Measurements from ENCODE around the gene ADAMTS17.

The ADAMTS17 gene

DNA sequence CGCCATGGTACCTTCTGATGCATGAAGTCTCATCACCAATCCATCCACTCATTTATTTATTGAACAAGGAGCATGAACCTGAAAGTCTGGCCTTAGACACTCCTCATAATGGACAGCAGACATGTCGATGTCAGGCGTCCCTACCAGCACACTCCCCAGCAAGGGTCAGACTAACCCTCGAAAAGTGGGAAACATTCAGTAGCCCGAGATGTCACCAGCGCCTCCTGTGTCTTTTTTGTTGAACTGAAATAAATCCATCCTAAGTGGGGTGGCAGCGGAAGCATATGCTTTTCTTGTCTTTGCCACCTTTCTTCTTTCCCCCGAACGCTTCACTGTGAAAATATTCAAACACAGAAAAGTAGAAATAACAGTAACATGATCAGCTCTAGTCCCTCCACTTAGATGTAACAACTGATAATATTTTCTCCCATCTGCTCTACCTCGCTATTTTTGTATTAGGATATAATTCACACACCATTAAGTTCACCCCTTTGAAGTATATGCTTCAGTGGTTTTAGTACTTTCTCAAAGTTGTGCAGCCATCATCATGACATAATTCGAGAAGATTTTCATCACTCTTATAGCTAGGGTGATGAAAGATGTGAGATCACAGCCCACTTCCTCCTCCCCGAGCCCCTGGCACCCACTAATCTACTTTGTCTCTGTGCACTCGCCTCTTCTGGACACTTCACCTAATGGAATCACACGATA lies 121.6 kb downstream of the ADAMTS17 start:
- no peak for DNase-seq (ENCODE audit: low read depth)

DNA sequence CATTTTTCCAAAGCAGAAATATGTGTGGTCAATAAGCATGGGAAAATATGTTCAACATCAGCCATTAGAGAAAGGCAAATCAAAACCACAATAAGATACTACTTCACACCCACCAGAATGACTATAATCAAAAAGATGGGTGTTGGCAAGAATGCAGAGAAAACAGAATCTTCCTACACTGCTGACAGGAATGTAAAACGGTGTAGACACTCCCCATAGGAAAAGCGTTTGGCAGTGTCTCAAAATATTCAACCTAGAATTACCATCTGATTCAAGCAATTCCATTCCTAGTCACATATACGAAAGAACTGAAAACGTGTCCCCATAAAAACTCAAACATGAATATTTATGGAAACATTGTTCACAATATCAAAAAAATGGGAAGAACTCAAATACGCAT lies 123.3 kb downstream of the ADAMTS17 start:
- DNase-seq (ENCODE audit: low read depth), result no peak

DNA sequence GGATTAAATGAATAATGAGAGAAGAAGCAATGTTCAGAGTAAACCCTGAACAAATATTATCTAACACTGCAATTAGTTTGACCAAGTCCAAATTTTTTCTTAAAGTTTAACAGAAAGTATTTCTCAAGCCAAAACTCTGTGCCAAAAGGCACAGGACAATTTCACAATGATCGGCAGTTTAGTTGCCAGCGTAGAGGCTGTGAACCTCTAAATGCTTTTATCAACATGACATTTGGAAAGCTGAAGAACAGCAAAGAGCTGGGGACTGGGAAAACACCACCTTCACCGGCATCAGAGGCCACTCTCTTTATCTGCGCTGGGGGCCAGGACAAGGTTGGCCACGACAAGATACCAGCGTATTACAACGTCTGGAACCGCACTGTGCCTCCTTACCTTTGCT lies 125.6 kb downstream of the ADAMTS17 start:
- no peak for DNase-seq (ENCODE audit: low read depth)

DNA sequence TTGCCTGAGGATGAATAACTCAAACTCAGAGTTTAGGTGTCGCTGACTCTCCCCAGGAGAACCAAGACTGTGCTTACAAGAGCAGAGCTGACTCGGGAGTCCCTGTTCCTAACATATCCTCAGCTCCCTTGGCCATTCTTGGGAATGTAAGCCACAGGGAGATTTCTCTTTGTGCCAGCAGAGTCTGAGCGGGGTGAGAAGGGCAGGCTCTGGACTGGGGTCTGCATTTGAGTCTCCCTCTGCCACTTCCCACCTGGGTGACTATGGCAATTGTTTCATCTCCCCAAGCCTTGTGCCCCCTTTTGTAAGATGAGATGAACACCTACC lies 126.0 kb downstream of the ADAMTS17 start:
- no peak for DNase-seq (ENCODE audit: low read depth)

DNA sequence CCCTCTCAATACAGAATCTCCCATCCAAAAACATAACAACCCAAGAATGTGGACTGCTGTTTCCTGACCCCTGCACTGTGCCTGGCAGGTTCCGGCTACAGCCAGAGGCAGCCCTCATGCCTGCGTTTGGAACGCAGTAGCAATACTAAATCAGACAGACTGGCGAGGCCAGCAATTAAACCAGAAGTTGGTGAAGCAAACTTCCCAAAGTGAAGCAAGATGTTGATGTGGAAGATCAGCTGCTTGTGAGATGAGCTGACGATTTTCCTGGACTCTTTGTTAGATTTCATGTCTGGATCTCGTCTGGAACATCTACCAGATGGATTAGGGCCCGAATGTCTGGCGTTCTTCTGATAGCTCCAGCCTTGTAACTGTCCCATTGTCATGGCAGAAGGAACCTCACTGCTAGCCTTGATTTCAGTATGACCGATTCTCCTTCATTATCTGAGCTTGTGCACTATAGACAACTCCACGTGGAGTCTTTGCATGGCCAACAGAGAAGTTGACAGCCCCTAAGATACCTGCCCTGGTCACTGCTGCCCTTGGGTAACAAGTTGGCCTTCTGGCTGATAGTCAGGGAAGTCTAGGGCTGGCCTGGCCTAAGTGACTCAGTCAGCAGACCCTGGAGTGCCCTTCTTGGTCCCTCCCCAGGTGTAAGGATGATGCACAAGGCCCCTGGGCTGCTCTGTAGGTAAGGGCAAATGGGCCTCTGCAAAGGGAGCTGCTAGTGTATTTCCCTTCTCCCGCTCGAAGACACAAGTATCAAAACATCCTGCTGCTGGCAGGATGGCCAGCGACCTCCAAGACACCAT lies 126.5 kb downstream of the ADAMTS17 start:
- DNase-seq (ENCODE audit: low read depth), result no peak

DNA sequence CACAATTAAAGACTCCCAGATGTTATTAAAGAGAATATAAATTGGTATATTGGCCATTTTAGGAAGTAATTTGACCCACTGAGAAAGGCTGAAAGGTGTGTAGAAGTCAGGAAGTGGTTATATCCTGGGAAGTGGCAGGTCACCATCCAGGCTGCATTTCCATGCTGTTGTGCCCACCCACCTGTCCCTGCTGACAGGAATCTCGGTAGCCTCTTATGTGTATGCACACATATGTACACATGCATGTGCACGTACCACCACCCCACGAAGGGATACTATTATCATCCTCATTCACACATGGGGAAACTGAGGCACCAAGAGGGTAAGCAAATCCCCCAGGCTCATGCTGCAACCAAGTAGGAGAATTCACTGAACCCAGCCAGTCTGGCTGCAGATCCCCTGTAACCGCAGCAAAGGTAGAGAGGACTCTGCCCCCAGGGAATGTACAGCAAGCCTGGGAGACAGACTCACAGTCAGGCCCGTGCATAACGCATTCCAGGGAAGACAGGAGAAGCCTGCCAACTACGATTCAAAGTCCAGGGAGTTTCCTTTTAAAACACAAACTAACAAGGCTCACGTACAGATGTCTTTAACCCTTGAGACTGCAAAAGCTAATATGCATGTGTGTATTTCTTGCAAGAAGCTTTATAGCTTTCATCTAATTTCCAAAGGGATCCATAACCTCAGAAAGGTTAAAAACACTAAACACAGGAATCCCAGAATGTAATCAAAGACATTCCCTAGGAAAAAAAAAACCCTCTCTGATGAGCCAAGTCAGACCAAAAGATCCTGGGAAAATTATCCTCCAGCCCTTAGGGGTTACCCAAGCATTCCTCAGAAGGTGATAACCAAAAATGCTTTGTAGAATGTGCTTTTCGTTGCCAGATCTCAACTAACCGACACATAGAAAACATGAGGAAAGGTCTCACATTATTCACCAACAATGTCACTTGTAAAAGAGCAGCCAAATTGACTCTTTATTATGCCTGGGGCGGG lies 129.6 kb downstream of the ADAMTS17 start:
- DNase-seq (ENCODE audit: low read depth), result no peak

DNA sequence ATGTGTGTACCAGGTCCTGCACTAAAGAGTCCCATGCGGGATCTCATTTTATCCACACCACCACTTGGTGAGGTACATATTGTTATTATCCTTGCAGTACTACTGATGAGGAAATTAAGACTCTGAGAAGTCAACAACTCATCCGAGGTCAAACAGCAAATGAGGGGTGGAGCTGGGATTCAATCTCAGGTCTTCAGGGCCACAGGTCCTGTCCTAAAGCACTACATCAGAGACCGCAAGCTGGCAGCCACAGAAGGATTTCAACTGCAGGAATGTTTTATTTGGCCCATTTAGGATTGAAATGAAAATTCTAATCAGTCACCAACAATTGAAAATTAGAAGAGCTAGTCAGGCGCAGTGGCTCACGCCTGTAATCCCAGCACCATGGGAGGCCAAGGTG lies 131.4 kb downstream of the ADAMTS17 start:
- no peak for DNase-seq (ENCODE audit: low read depth)

DNA sequence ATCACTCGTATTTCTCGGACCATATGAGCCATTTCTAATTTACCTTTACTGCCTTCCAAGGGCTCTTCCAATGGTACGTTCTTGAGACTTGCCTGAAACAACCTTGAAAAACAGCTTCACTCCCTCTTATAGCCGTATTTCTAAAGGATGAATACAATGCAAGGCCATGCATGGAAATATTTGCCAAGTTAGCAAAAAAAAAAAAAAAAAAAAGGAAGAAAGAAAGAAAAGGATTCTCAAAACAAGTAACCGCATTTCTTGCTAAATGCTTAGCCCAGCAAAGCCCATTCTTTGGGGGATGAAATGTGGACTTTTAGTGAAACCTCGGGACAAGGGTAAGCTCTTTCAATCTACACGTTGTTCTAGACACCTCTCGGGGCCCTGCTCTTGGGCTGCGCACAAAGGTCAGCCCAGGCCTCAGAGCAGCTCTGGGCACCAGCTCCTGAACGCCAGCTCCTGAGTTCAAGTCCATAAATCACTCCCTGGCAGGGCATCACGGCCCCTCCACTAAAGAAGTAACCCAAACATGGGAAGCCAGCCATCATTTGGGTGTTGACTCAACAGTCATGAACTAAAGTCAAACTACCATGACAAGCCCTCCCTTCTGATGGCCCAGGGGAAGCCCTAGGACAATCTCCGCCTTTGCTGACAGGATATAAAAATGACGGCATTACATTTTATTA lies 132.7 kb downstream of the ADAMTS17 start:
- DNase-seq (ENCODE audit: low read depth), result no peak

DNA sequence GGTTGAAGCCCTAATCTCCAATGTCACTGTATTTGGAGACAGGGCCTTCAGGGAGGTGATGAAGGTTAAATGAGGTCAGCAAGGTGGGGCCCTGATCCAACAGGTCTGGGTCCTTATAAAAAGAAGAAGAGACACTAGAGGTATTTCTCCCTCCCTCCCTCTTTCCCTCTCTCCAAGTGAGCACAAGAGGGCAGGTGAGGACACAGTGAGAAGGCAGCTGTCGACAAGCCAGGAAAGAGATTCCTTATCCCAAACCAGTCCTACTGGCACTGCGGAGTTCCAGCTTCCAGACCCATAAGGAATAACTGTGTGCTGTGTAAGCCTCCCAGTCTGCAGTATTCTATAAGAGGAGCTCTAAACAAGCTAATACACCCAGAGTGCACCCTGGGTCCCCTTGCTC lies 134.7 kb downstream of the ADAMTS17 start:
- no peak for DNase-seq (ENCODE audit: low read depth)

DNA sequence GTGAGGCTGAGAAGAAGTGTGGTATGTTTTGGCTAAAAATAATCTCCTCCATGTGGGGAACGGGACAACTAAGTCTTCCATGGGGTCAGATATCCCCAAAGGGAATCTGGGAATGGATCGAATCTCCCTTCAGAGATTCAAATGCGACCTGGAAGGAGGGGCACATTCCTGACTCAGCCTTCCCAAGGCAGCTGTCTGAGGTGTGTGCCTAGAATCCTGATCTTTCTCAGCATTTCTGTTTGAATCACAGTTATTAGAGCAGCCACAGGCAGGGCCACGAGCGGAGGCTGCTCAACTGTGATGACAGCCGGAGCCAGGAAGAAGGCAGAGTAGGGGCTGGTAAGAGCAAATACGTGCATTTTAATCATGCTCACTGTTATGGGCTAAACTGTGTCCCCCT lies 135.1 kb downstream of the ADAMTS17 start:
- no peak for DNase-seq (ENCODE audit: low read depth)

DNA sequence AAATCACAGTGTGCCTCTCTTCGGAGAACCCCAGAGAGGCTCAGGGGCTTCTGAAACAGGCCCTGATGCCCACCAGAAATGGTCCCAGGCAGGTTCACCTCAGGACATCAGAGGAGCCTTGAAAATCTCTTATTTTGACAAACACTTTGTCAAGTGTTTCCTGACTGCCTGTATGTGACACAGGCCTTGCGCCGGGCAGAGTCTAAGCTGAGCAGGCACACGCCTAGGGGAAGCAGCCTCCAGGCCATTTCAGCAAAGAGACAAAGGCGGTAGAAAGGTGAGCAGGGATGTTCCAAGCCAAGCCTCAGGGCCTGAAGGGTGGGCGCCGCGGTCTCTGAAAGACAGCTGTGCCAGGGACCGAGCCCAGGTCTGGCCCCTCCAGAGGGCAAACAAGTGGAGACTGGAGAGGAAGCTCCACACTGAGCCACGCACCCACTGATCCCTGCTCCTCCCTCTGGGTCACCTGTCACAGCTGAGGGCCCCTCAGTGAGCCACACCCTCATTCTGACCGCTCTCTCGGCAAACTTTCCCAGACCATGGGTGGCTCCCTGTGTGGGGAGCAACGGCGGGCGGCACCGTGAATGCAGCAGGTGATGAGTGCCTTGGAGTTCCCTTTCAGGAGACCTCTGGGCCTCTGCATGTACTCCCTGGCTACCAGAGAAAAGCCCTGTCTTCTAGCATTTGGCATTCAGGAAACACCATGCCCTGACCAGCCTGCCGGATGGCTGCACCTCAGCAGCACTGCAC lies 136.1 kb downstream of the ADAMTS17 start:
- DNase-seq (ENCODE audit: low read depth), result no peak

DNA sequence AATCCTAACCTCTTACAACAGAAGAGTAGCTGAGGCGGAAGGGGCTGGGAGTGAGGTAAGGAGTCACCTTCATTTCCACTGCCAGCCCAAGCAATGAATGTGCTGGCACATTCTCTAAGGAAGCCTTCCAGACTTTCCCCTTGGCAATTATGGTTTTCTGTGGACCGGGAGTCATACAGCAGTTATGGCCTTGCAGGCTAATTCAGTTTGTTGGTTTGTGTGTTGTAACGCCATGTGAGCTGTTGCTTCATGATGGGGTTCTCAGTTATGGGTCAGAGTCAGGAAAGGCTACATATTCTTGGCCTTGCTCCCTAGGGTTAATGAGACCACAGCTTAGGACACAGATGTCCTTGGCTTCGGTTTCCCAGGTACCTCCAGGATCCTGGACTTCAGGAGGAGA lies 137.0 kb downstream of the ADAMTS17 start:
- no peak for DNase-seq (ENCODE audit: low read depth)

DNA sequence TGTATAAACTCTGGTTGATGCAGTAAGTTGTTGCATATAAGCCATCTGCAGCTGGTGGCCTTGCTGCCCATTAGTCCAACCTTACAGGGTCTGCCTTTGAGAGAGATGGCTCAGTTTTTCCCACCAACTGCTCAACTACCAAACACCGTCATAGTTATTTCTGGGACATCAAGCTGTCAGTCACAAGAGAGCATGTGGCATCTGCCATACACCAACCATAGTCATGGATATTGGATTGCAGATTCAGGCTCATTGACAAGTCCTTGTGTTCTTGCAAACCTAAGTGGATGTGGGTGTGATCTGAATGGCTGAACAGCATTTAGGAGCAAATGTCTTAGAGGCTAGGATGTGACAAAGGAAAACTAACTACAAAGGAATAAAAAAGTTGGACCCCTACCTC lies 137.6 kb downstream of the ADAMTS17 start:
- no peak for DNase-seq (ENCODE audit: low read depth)

DNA sequence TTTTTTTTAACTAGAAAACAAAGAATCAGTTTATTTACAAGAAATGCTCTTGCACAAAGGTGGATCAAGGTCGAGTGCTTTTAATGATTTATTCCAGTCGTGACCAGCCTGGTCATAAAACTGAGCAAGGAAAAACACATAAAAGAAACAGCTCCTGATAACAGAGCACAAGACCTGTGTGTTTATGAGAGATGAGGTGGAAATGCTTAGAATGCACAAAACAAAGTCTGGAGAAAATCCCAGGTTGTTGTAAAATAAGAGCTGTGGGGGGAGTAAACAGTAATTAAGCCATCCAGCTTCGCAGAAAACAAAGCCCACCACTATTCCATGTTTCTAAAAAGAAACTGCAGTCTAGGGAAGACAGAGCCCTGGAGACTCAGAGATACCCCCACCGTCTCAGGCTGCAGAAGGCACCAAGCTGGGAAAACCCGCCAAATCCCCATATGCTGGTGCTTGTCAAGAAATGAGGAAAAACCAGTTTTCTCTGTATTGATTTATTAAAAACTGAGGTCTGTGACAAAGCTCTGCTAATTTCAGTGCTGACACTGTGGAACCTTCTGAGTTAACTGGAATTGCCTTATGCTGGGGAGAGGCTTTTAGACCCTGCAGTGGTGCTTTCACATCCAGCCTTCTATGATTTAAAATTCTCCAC lies 139.3 kb downstream of the ADAMTS17 start:
- DNase-seq (ENCODE audit: low read depth), result no peak

DNA sequence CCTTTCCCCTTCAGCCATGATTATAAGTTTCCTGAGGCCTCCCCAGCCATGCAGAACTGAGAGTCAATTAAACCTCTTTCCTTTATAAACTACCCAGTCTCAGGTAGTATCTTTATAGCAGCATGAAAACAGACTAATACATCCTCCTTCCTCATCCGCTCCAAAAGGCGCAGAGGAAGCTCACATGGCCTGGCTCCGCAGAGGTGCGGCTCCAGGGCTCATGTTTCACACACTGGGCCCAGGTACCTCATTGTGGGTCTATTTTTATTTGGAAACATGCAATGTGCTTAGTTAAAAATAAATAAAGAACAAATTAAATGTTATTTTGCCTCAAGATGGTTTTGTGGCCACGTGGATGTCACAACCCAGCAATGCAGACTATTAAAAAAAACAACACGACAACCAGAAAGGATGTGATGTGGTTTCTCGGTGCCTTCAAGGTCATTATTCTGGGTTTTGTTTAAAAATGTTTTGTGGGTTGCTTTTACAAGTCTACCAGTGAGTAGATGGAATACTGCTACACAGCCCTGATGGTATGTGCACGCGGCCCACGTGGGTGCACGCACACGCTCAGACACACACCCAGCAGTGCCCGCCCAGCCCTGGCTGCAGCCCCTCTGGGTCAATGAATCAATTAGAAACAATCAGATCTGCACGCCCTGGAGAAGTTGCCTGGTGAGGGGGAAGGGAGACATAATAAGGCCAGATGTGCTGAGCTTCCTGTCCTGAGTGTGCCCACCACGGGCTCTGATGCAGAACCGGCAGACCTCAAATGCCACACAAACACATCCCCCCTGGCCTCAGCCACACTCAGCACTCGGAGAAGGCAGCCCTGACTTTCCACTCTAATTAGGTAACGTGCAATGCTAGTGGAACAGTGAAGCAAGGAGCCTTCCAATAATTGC lies 140.1 kb downstream of the ADAMTS17 start:
- DNase-seq (ENCODE audit: low read depth), result no peak

DNA sequence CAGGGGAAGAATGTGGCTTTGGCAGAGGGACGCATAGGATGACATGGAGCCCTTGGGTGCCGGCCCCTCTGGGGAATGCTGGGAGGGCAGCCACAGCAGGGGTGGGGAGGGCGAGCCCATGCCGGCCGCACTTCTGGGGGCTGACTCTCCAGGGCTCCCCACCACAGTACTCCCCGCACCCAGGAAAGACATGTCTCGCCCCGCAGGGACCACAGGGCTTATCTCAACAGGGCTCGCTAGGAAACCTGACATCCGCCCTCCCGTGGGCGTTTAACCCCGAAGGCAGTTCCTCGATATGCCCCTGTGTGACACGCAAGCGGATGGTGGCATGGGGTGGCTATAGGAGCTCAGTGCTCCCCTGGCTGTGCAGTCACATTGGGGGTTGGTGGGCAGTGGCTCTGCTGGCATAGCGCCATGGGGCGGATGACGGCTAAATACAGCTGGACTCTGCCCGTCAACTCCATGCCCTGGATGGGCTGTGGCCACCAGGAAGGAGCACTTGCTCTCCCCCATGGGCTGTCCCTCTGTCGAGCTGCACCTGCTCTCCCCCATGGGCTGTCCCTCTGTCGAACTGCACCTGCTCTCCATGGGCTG lies 141.4 kb downstream of the ADAMTS17 start:
- no peak for DNase-seq (ENCODE audit: low read depth)

DNA sequence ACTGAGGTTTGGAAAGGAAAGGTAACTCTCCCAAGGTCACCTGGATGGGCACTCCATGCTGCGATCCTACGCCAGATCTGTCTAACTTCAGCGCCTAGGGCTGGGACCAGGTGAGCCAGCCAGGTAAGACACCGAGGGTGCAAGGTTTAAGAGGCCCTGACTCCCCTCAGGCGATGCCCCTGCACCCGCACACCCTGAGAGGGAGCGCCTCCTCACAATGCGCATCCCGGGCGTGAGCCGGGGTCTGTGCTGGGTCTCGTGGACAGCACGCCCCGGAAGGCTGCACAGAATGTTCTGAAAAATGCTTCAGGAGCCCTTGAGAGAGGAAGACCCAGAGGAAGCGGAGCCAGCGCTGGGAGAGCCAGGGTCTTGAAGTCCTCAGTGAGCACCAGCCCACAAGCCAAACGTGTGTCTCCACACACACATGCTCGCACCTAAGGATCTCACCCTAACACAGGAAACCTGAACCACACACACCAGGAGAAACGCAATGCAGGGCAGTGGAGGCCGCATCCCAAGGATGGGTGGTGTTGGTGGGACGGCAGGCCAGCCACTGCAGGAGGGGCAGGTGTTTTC lies 142.0 kb downstream of the ADAMTS17 start:
- no peak for DNase-seq (ENCODE audit: low read depth)

DNA sequence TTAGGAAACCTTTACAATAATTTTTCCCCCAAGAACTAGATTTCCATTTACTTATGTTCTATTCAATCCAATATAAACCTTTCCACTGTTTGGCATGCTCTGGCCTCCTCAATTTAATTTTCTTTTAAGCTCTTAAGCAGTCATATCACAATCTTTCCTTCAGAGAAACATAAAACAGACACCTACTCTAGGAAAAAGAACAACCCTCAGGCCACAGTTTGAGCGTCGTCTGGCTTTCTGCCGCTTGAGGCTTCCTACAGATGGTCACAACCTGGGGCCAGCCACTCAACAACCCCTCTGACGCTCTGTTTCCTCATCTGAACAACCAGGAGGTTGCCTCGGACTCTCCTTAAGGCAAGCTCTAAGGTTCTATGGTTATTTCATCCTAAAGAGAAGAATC lies 143.3 kb downstream of the ADAMTS17 start:
- DNase-seq (ENCODE audit: low read depth), result no peak
